HG02763 (cell line): ENCODE measurements around the gene GREB1.

Experiments used
- ATAC-seq: cut with Tn5 transposase; IDR thresholded peaks from one replicate; pipeline ENCODE4 v1.9.1; 2021; ENCODE audit warnings: mild to moderate bottlenecking, moderate library complexity; ENCODE audit not compliant: unreplicated experiment

Gene GREB1

DNA sequence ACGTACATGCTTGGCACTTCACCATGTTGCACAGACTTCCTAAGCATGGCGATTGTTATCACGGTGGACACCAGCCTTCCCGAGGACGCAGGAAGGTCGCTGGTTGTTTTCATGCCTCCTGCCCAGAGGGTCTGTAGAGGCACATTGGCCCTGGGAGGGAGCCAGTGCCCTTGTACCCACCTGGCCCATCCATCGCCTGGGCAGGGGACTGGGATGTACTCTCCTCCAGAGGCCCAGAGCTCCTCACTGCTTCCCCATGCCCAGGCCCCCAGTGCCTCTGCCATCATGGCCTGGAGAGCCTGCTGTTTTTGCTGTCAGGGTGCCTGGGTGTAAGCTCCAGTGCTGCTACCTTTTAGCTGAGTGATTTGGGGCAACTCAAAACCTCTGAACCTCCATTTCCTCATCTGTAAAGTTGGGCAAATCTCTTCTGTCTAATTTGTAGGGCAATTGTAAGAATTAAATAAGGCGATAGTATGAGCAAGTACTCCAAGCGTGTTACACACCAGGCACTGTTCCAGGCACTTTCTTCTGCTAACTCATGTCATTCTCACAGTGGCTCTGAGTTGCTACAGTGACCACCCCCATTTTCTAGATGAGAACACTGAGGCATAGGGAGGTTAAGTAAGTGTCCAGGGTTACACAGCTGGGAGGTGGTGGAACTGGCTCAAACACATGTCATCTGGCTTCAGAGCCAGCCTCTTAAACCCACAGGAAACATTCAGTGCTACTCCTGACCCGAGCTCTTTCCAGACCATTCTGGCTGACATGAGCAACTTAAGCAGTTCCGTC lies 45.3 kb downstream of the GREB1 start:
- ATAC-seq: no peak

GRCh38 chr2:11579867-11580659 lies 46.2 kb downstream of the GREB1 start:
- no peak for ATAC-seq

DNA sequence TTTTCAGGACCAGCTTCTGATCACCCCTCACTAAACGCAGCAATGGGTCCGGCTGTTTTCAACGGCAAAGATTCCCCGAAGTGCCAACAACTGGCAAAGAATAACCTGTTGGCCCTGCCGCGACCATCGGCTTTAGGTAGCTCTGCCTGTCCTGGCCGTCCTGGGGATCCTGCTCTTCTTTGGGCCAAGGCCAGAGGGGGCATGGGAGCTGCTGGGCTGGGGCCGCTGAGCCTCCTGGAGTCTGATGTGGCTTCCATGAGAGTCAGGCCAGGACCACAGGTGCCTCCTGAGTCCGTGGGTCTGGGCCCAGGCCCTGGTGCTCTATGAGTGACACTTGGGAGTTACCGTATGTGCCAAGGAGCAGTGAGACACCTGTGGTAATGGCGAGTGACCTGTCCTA lies 46.9 kb downstream of the GREB1 start:
- ATAC-seq: no peak

- no peak for ATAC-seq
Measured at GRCh38 chr2:11581124-11581796, 47.4 kb downstream of the GREB1 start.

DNA sequence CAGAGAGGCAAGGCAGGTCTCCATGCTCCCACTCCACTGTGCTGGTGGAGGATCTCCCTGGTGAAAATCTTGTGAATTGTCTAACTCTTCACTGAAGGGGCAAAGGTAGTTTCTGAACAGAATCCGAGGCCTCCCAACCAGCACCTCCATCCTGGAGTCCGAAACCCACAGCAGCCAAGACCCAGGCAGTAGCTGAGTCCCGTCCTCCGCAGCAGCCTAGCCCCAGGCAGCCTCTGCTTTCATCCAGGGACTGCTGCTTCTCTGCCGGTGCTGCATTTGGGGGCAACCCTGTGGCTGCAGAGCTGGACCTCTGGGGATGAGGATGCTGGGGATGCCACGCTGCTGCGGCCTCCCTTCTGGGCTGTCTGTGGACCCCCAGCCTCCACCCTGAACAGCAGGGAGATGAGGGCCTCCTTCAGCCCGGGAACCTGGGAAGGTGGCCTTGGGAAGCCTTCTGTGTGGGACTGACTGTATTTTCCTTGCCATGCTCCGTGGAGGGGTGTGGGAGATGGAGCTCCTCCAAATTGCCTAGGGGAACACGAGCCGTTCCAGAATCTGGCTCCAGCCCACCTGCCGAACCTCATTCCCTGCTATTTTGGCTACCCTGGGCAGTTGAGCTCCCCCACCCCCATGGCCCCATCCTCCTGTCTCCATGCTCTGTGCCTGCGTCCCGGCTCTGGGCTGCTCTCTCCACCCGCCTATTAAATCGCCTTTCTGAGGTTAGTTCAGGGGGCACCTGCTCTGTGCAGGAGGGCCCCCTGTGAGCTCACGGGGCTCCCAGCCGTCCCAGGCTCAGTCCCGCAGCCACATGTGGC lies 48.2 kb downstream of the GREB1 start:
- no peak for ATAC-seq

GRCh38 chr2:11582612-11582861 lies 48.7 kb downstream of the GREB1 start:
- no peak for ATAC-seq

DNA sequence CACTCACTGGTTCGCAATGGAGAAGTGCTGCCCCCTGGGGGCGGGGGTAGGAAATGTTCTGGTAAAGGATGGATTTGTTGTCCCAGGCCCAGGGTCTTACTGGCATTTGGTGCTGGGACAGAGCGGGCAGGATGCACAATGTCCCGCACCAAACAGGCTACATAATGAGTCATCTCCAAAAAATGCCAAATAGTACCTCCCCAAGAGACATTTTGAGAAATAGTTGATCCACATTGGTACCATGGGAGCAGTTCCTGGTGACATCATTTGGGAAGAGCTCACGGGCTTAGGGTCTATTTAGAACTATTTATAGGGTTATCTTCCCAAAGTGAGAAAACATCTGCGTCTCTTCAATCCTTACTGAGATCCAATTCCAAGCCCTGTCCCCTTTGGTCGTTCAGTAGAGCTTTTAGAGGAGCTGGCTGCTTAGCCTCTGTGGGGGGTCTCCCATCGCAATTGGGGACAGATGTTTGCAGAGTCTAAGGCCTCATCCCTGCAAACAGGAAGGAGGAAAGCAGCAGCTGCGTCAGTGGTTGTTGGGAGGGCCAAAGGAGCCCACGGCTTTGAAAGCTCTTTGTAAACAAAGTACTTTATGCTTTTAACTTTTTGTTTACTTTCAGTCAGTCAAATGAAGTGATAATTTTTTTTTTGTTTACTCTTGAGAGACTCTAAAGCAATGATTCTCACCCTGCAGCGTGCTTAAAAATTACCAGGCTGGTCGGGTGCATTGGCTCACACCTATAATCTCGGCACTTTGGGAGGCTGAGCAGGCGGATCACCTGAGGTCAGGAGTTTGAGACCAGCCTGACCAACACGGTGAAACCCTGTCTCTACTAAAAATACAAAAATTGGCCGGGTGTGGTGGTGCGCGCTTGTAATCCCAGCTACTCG lies 49.3 kb downstream of the GREB1 start:
- ATAC-seq: no peak

DNA sequence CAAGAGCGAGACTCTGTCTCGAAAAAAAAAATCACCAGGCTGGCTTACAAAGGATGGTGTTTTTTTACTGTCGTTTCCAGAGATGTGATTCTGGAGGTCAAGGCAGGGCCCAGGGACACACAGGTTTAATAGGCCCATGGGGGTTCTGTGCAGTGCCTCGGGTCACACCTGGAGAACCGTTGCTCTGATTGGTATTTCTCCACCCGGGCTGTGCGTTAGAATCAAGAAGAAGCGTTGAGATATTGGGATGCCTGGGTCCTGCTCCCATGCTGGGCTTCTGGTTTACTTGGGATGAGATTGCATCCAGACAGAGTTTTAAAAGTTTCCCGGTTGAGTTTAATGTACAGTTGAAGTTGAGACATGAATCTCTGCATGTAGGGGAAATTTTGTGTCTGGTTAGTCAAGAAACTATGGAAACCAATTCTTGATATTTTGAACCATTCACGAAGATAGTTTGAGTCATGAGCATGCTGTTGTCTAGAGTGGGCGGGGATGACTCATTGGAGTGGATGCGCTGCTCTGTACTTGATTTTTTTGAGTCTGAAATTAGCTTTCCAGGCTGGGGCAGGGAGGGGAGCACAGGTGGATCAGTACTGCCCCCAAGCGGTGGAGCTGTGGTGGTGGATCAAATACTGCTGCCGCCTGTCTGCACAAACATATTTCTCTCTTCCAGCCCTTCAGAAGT lies 50.1 kb downstream of the GREB1 start:
- peak; percentile 69 for ATAC-seq

GRCh38 chr2:11584525-11585056 lies 50.7 kb downstream of the GREB1 start:
- ATAC-seq: no peak

DNA sequence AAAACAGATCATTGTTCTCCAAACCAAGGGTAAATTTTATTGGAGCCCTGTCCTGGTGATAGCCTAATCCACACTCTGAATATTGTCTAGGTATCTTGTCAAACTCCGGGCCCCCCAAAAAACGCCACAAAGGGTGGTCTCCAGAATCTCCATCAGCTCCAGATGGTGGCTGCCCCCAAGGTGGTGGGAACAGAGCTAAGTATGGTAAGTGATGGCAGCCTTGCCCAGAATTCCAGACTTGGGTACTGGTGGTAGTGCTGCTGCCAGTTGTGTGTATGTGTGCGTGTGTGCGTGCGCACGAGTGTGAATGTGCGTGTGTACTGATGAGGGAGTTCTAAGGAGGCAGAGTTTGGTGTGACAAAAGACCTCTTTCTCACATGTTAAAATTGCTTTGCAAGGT lies 51.2 kb downstream of the GREB1 start:
- ATAC-seq: no peak

DNA sequence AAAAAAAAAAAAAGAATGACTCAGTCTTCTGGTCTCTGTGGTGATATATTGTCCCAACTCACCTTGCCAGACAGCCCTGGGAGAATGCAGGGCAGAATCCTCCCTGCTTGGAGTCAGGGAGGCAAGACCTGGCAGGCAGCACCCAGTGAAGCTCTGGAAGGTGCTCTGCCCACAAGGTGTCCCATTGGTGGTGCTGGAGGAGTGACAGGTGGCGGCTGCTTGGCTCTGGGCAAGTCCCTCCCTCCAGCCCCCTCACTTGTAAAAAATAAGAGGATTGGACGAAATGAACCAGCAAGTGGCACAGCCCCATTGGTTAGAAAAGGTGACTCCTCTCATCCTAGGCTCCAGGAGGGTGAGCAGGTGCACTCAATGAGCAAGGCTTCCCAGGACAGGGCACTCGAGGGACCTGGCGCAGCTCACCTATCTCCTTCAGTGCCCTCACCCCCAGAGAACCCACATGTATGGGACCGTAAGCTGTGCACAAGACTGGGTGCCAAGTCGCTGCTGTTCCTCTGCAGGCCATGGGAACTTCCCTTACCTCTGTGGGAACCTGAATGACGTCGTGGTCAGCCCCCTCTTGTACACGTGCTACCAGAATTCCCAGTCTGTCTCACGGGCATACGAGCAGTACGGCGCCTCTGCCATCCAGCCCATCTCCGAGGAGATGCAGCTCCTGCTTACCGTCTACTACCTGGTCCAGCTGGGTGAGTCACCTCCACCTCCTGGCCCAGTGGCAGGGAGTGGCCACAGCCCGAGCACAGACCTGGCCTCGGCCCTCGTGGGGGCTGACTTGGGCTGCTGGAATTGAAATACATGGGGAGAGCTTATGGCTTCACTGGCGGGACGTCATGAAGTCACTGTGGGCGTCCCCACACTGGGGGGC lies 54.6 kb downstream of the GREB1 start:
- no peak for ATAC-seq

DNA sequence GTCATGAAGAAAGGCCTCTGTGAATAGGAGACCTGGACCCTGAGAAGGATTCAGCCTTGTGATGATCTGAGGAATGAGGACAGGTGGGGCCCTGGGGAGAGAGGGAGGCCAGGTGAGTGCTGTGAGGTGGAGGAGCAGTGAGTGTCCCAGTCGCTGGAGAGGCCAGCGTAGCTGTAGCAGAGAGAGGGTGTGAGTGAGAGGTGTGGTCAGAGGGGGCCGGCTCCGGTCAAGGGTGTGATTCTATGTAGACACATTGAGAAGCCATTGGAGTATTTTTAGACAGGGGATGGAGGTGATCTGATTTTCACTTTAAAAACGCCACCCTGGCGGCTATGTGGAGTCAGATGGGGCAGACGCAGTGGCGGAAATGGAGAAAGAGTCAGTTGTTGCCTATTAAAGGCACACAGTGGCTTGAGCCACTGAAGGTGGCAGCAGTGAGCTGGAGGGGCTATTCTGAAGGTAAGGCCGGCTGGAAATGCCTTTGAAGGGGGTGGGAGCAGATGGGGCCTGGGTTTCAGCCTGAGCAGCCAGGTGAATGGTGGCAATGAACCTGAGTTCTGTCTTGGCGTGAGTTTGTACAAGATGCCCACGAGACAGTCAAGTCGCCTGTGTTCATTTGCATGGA lies 55.6 kb downstream of the GREB1 start:
- no peak for ATAC-seq

DNA sequence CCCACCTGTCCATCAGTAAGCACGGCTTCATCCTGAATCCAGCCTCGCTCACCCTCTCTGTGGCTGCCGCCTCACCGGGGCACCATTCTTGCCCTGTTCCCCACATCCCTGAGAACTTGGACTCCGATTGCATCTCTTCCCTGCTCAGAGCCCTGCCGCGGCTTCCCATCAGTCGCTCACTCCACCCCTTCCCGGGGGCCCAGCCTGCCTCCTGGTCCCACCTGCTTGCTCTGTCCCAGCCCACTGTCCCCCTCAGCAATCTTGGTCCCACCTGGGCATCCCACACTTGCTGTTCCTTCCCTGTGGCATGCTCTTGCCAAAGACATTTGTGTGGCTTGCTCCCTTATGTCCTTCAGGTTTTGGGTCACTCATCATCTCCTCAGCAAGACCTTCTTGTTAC lies 56.3 kb downstream of the GREB1 start:
- ATAC-seq: no peak

DNA sequence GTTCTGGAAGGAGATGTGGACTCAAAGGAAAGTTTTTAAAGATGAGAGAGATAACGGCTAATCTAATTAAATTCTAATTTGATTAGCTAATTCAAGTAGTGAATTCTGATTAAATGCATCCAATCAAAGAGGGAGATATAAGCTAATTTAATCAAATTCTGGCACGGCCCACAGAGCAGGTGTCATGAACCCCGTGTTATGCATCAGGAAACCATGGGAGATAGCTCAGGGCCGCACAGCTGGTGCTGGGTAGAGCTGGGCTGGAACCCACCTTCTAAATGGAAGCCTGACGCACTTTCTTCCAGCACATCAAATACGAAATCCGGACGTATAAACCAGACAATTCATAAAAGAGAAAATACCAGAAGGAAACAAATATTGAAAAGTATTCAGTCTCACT lies 57.2 kb downstream of the GREB1 start:
- ATAC-seq: no peak

- ATAC-seq: no peak
Measured at GRCh38 chr2:11592671-11593574, 59.1 kb downstream of the GREB1 start.

DNA sequence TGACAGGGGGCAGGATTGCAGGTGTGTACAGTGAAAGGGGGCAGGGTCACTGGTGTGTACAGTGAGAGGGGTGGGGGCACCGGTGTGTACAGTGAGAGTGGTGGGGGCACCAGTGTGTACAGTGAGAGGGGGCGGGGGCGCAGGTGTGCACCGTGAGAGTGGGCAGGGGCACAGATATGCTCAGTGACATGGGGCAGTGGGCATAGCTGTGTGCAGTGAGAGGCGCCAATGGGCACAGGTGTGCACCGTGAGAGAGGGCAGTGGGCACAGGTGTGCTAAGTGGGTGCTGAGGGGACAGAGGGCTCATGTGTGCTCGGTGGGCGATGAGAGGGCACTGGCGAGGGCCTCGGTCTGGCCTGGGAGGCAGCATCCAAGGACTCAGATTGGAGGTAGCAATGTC lies 63.0 kb downstream of the GREB1 start:
- ATAC-seq: no peak
